ENCODE results near the gene CD72. TPM values are rescaled to one million over a fixed set of nuclear protein-coding genes. Genes with fewer than 3 reads are reported as not detected.

Gene CD72
- total and polyA plus RNA-seq, 4 donors: 2.0 to 5.7 (median 3.5) TPM

DNA sequence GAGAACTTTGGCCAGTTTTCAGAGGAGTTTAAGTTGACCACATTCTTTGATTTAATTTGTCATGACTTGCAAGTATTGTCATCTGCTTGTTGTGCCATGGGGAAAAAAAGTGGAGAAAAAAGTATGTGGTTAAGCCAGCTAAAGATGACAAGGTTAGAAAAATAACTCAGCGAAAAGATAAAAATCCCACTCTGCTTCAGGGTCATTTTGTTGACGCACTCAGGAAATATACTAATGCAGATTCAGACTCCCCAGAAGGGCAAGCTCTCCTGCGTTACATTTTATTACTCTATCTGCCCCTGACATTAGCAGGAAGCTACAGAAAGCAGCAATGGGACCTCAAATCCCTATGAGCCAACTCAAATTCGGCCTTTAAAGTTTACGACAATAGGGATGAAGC, 40.7 kb downstream of the CD72 start:
- TF ChIP-seq, protein P1, sequence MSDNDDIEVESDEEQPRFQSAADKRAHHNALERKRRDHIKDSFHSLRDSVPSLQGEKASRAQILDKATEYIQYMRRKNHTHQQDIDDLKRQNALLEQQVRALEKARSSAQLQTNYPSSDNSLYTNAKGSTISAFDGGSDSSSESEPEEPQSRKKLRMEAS (IDR thresholded peaks at IDR 0.05): no peak
- TF ChIP-seq, protein P2, sequence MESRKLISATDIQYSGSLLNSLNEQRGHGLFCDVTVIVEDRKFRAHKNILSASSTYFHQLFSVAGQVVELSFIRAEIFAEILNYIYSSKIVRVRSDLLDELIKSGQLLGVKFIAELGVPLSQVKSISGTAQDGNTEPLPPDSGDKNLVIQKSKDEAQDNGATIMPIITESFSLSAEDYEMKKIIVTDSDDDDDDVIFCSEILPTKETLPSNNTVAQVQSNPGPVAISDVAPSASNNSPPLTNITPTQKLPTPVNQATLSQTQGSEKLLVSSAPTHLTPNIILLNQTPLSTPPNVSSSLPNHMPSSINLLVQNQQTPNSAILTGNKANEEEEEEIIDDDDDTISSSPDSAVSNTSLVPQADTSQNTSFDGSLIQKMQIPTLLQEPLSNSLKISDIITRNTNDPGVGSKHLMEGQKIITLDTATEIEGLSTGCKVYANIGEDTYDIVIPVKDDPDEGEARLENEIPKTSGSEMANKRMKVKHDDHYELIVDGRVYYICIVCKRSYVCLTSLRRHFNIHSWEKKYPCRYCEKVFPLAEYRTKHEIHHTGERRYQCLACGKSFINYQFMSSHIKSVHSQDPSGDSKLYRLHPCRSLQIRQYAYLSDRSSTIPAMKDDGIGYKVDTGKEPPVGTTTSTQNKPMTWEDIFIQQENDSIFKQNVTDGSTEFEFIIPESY (IDR thresholded peaks at IDR 0.05): no peak
- no peak for TF ChIP-seq JUND (IDR thresholded peaks at IDR 0.05)
- TF ChIP-seq HNF4A (conservative IDR thresholded peaks at IDR 0.05): no peak
- TF ChIP-seq FOXA2 (IDR thresholded peaks at IDR 0.05): no peak
- TF ChIP-seq NR2F2 (IDR thresholded peaks at IDR 0.05): no peak
- TF ChIP-seq GABPA (IDR thresholded peaks at IDR 0.05 in 1 of 2, conservative IDR thresholded peaks at IDR 0.05 in 1 of 2): no peak
- peaks cover 0 to 6% (median under 1%) of the 10 kb centered on the region in 4 donors for H3K9me3 ChIP-seq (ENCODE audit: control insufficient read depth in 4 of 4, low read length in 3 of 4)
- DNase-seq (ENCODE audit: low spot score): no peak
- peaks cover 0 to 12% (median 3%) of the 10 kb centered on the region in 4 donors for H3K4me1 ChIP-seq (ENCODE audit: control insufficient read depth in 4 of 4, insufficient read depth in 4 of 4, low read length in 3 of 4)
- 96% methylated on average over 5 of the region's 5 CpGs for WGBS
- H3K4me3 ChIP-seq (ENCODE audit: low read depth in 1 of 3, low read length in 3 of 3): no peak overlapping the region
- no peak overlapping the region for H3K27ac ChIP-seq (ENCODE audit: low read depth in 1 of 2, low read length in 2 of 2)
- H3K27me3 ChIP-seq (ENCODE audit: control insufficient read depth in 4 of 4, insufficient read depth in 4 of 4, low read length in 3 of 4): no peaks in the 10 kb centered on the region
- H3K36me3 ChIP-seq (ENCODE audit: control insufficient read depth in 4 of 4, insufficient read depth in 3 of 4, low read depth in 1 of 4, low read length in 3 of 4): no peaks in the 10 kb centered on the region
- no peak overlapping the region for H3K9ac ChIP-seq (ENCODE audit: low read depth in 1 of 2, low read length in 2 of 2)

GRCh38 chr9:35575478-35575877, 42.7 kb downstream of the CD72 start:
- peaks cover 0 to 6% (median under 1%) of the 10 kb centered on the region in 4 donors for H3K9me3 ChIP-seq (ENCODE audit: control insufficient read depth in 4 of 4, low read length in 3 of 4)
- H3K9ac ChIP-seq (ENCODE audit: low read depth in 1 of 2, low read length in 2 of 2): no peak overlapping the region
- no peak overlapping the region for H3K27ac ChIP-seq (ENCODE audit: low read depth in 1 of 2, low read length in 2 of 2)
- no peaks in the 10 kb centered on the region for H3K4me1 ChIP-seq (ENCODE audit: control insufficient read depth in 4 of 4, insufficient read depth in 4 of 4, low read length in 3 of 4)
- TF ChIP-seq SP1 (IDR thresholded peaks at IDR 0.05): no peak
- H3K36me3 ChIP-seq (ENCODE audit: control insufficient read depth in 4 of 4, insufficient read depth in 3 of 4, low read depth in 1 of 4, low read length in 3 of 4): no peaks in the 10 kb centered on the region
- H3K27me3 ChIP-seq (ENCODE audit: control insufficient read depth in 4 of 4, insufficient read depth in 4 of 4, low read length in 3 of 4): no peaks in the 10 kb centered on the region
- DNase-seq (ENCODE audit: low spot score): no peak
- WGBS: 99% methylated on average over 5 of the region's 5 CpGs
- H3K4me3 ChIP-seq (ENCODE audit: low read depth in 1 of 3, low read length in 3 of 3): no peak overlapping the region

DNA sequence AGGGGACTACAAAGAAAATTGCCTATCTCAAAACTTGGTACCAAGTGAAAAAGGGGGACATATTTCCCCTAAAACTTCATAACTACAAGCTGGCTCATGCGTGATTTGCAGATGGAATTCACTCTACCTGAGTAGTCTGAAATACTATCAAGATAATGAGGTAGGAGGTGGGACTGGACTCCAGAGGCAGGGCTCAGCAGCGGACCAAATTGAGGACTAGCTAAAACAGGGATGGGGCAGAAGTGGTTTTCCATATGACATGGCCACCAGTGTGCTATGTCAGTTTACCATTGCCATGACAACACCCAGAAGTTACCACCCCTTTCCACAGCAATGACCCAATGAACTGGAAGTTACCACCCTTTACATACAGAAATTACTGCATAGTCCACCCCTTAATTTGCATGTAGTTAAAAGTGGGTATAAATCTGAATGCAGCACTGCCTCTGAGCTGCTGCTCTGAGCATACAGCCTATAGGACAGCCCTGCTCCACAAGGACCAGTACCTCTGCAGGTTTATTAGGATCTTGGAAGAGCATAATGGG, 43.6 kb downstream of the CD72 start:
- Histone ChIP-seq H3K27ac (ENCODE audit: low read depth in 1 of 2, low read length in 2 of 2) (no peak overlapping the region), H3K36me3 (ENCODE audit: control insufficient read depth in 4 of 4, insufficient read depth in 3 of 4, low read depth in 1 of 4, low read length in 3 of 4) (no peaks in the 10 kb centered on the region), H3K4me3 (ENCODE audit: low read depth in 1 of 3, low read length in 3 of 3) (no peak overlapping the region), H3K4me1 (ENCODE audit: control insufficient read depth in 4 of 4, insufficient read depth in 4 of 4, low read length in 3 of 4) (no peaks in the 10 kb centered on the region), H3K27me3 (ENCODE audit: control insufficient read depth in 4 of 4, insufficient read depth in 4 of 4, low read length in 3 of 4) (no peaks in the 10 kb centered on the region), H3K9ac (ENCODE audit: low read depth in 1 of 2, low read length in 2 of 2) (no peak overlapping the region), H3K9me3 (ENCODE audit: control insufficient read depth in 4 of 4, low read length in 3 of 4) (no peaks in the 10 kb centered on the region)
- WGBS: 94% methylated on average over 2 of the region's 2 CpGs
- no peak for DNase-seq (ENCODE audit: low spot score)
- TF ChIP-seq YY1 (IDR thresholded peaks at IDR 0.05) (no peak), FOXA1 (IDR thresholded peaks at IDR 0.05) (no peak), FOXA2 (IDR thresholded peaks at IDR 0.05) (no peak), EGR1 (IDR thresholded peaks at IDR 0.05; ENCODE audit: low read depth in 2 of 2) (no peak), NR2F2 (IDR thresholded peaks at IDR 0.05) (no peak), JUND (IDR thresholded peaks at IDR 0.05) (no peak), RAD21 (IDR thresholded peaks at IDR 0.05) (no peak), SP1 (IDR thresholded peaks at IDR 0.05) (no peak), CTCF (IDR thresholded peaks at IDR 0.05; ENCODE audit: low read depth, low read length, missing input control) (no peak), GABPA (IDR thresholded peaks at IDR 0.05 in 1 of 2, conservative IDR thresholded peaks at IDR 0.05 in 1 of 2) (no peak), HNF4A (conservative IDR thresholded peaks at IDR 0.05) (no peak)
- TF ChIP-seq, protein P3, sequence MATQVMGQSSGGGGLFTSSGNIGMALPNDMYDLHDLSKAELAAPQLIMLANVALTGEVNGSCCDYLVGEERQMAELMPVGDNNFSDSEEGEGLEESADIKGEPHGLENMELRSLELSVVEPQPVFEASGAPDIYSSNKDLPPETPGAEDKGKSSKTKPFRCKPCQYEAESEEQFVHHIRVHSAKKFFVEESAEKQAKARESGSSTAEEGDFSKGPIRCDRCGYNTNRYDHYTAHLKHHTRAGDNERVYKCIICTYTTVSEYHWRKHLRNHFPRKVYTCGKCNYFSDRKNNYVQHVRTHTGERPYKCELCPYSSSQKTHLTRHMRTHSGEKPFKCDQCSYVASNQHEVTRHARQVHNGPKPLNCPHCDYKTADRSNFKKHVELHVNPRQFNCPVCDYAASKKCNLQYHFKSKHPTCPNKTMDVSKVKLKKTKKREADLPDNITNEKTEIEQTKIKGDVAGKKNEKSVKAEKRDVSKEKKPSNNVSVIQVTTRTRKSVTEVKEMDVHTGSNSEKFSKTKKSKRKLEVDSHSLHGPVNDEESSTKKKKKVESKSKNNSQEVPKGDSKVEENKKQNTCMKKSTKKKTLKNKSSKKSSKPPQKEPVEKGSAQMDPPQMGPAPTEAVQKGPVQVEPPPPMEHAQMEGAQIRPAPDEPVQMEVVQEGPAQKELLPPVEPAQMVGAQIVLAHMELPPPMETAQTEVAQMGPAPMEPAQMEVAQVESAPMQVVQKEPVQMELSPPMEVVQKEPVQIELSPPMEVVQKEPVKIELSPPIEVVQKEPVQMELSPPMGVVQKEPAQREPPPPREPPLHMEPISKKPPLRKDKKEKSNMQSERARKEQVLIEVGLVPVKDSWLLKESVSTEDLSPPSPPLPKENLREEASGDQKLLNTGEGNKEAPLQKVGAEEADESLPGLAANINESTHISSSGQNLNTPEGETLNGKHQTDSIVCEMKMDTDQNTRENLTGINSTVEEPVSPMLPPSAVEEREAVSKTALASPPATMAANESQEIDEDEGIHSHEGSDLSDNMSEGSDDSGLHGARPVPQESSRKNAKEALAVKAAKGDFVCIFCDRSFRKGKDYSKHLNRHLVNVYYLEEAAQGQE (IDR thresholded peaks at IDR 0.05): no peak
- TF ChIP-seq, protein P1 (IDR thresholded peaks at IDR 0.05): no peak
- TF ChIP-seq, protein P2 (IDR thresholded peaks at IDR 0.05): no peak

All from liver (tissue), 9 donors.